Fibroblast of lung (primary cell): ENCODE results near the gene CDK7. TPM values are rescaled to one million over a fixed set of nuclear protein-coding genes. Genes with fewer than 3 reads are reported as not detected.
"Not testable (repeated sequence)": the region's sequence is repeated elsewhere in the genome, so short reads cannot be mapped to it uniquely, and the experiment has no call there.

Experiments
- DNase-seq, 2 donors: peaks; one replicate each; pipeline versions ENCODE4 v3.0.0 to v3.0.0-alpha.2; 2010; ENCODE audit warnings: low read depth in 2 of 2
- H2AFZ ChIP-seq: 2 replicates; pipeline ENCODE4 v1.5.1; 2012; ENCODE audit warnings: low read length, control low read depth, inconsistent platforms
- H3K27ac ChIP-seq: 2 replicates; pipeline ENCODE4 v1.5.1; 2011; ENCODE audit warnings: low read length, control low read depth; ENCODE audit not compliant: insufficient read depth
- H3K27me3 ChIP-seq: 2 replicates; pipeline ENCODE4 v1.5.1; 2011; ENCODE audit warnings: mild to moderate bottlenecking, low read length; ENCODE audit not compliant: control insufficient read depth, insufficient read depth
- H3K36me3 ChIP-seq: 2 replicates; pipeline ENCODE4 v1.5.1; 2011; ENCODE audit warnings: low read length; ENCODE audit not compliant: control insufficient read depth, insufficient read depth
- H3K4me1 ChIP-seq: 2 replicates; pipeline ENCODE4 v1.5.1; 2011; ENCODE audit warnings: low read length; ENCODE audit not compliant: control insufficient read depth, insufficient read depth; ENCODE audit errors: extremely low read depth
- H3K4me2 ChIP-seq: 2 replicates; pipeline ENCODE4 v1.5.1; 2011; ENCODE audit warnings: low read length, control low read depth; ENCODE audit not compliant: insufficient read depth; ENCODE audit errors: extremely low read depth
- H3K4me3 ChIP-seq, 4 experiments: fragments of 200-600 bp in 1 of 4; sonication (generic) in 1 of 4; replicated peaks in 1 of 4; 2 replicates each; pipeline ENCODE4 v1.5.1; 2011 to 2016; ENCODE audit warnings: low read length in 4 of 4, low read depth in 3 of 4, mild to moderate bottlenecking in 3 of 4, control low read depth in 2 of 4, inconsistent platforms in 1 of 4, mixed read lengths in 1 of 4; ENCODE audit not compliant: insufficient read depth in 1 of 4; ENCODE audit errors: control extremely low read depth in 1 of 4
- H3K79me2 ChIP-seq: 2 replicates; pipeline ENCODE4 v1.5.1; 2012; ENCODE audit warnings: mild to moderate bottlenecking, low read length, inconsistent platforms; ENCODE audit not compliant: control insufficient read depth, insufficient read depth
- H3K9ac ChIP-seq: 2 replicates; pipeline ENCODE4 v1.5.1; 2011; ENCODE audit warnings: mild to moderate bottlenecking, low read length, control low read depth; ENCODE audit not compliant: insufficient read depth
- H3K9me3 ChIP-seq: 2 replicates; pipeline ENCODE4 v1.5.1; 2012; ENCODE audit warnings: low read depth, low read length; ENCODE audit not compliant: control insufficient read depth, insufficient read depth
- H4K20me1 ChIP-seq: 2 replicates; pipeline ENCODE4 v1.5.1; 2011; ENCODE audit warnings: low read length; ENCODE audit not compliant: control insufficient read depth, insufficient read depth; ENCODE audit errors: extremely low read depth
- EZH2 ChIP-seq: IDR thresholded peaks from 2 replicates; pipeline ENCODE4 v1.5.1; 2012; ENCODE audit warnings: low read length, control low read depth, mild to moderate bottlenecking; ENCODE audit errors: missing control alignments
- polyA plus RNA-seq, 2 donors: library from polyadenylated mRNA; depleted of rRNA in 1 of 2; stranded (reverse) in 1 of 2; unstranded in 1 of 2; fragments of >200 nt; gene quantifications; 2 replicates each; pipeline ENCODE4 v1.2.1, GENCODE V29; 2011 to 2012; ENCODE audit warnings: missing spikeins in 1 of 2
- total RNA-seq: library from RNA; depleted of rRNA; stranded (reverse); fragments of >200 nt; gene quantifications from 2 replicates; pipeline ENCODE4 v1.2.1, GENCODE V29; 2014
- TF ChIP-seq, protein P1 (sequence below), 2 donors: IDR thresholded peaks in 1 of 2; conservative IDR thresholded peaks in 1 of 2; 1 replicate in 1 of 2; 2 replicates in 1 of 2; pipeline ENCODE4 v1.5.1; 2011 to 2012; ENCODE audit warnings: low read length in 2 of 2, control low read depth in 1 of 2, inconsistent platforms in 1 of 2, low read depth in 1 of 2, mild to moderate bottlenecking in 1 of 2

Gene CDK7
- total and polyA plus RNA-seq, 2 donors (not counting 1 experiment from before 2014, with no cell fraction given): 74.3 to 95.4 TPM

DNA sequence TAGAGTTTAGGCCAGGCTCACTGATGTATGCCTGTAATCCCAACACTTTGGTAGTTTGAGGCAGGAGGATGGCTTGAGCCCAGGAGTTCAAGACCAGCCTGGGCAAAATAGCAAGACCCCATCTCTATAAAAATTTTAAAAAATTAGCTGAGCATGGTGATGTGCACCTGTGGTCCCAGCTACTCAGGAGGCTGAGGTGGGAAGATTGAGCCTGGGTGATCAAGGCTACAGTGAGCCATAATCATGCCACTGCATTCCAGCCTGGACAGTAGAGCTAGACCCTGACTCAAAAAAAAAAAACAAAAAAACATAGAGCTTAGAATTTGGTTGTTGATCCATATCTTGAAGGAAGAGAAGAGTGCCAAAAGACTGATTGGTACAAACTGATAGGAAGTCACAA lies 14.7 kb upstream of the CDK7 start:
- no peaks in the 10 kb centered on the region for H4K20me1 ChIP-seq
- no peak overlapping the region for H3K4me3 ChIP-seq
- H3K27me3 ChIP-seq: no peaks in the 10 kb centered on the region
- peaks cover 22% of the 10 kb centered on the region for H3K79me2 ChIP-seq
- H2AFZ ChIP-seq: no peak overlapping the region
- H3K9ac ChIP-seq: no peak overlapping the region
- H3K9me3 ChIP-seq: no peaks in the 10 kb centered on the region
- H3K27ac ChIP-seq: no peak overlapping the region
- no peaks in the 10 kb centered on the region for H3K36me3 ChIP-seq
- no peak overlapping the region for H3K4me2 ChIP-seq
- no peaks in the 10 kb centered on the region for H3K4me1 ChIP-seq
- DNase-seq: no peak
- no peak for TF ChIP-seq EZH2
- TF ChIP-seq, protein P1, sequence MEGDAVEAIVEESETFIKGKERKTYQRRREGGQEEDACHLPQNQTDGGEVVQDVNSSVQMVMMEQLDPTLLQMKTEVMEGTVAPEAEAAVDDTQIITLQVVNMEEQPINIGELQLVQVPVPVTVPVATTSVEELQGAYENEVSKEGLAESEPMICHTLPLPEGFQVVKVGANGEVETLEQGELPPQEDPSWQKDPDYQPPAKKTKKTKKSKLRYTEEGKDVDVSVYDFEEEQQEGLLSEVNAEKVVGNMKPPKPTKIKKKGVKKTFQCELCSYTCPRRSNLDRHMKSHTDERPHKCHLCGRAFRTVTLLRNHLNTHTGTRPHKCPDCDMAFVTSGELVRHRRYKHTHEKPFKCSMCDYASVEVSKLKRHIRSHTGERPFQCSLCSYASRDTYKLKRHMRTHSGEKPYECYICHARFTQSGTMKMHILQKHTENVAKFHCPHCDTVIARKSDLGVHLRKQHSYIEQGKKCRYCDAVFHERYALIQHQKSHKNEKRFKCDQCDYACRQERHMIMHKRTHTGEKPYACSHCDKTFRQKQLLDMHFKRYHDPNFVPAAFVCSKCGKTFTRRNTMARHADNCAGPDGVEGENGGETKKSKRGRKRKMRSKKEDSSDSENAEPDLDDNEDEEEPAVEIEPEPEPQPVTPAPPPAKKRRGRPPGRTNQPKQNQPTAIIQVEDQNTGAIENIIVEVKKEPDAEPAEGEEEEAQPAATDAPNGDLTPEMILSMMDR (conservative IDR thresholded peaks at IDR 0.05 in 1 of 2, IDR thresholded peaks at IDR 0.05 in 1 of 2; ENCODE audit: low read depth in 1 of 2, low read length in 2 of 2): no peak

GRCh38 chr5:69220371-69220770 lies 14.3 kb upstream of the CDK7 start:
- not testable (repeated sequence) for H3K27ac ChIP-seq, DNase-seq, H4K20me1 ChIP-seq, H3K4me2 ChIP-seq, H2AFZ ChIP-seq, H3K9ac ChIP-seq, H3K27me3 ChIP-seq, H3K9me3 ChIP-seq, H3K4me1 ChIP-seq, H3K4me3 ChIP-seq, H3K36me3 ChIP-seq
- peaks cover 22% of the 10 kb centered on the region for H3K79me2 ChIP-seq

DNA sequence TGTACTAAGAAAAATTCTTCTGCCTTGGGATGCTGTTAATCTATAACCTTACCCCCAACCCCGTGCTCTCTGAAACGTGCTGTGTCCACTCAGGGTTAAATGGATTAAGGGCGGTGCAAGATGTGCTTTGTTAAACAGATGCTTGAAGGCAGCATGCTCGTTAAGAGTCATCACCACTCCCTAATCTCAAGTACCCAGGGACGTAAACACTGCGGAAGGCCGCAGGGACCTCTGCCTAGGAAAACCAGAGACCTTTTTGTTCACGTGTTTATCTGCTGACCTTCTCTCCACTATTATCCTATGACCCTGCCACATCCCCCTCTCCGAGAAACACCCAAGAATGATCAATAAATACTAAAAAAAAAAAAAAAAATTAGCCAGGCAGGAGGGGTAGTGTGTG lies 13.9 kb upstream of the CDK7 start:
- H3K27me3 ChIP-seq, H3K4me3 ChIP-seq, DNase-seq, H3K9ac ChIP-seq, H3K4me2 ChIP-seq, H4K20me1 ChIP-seq, H3K27ac ChIP-seq, H3K4me1 ChIP-seq, H3K9me3 ChIP-seq, H2AFZ ChIP-seq, H3K36me3 ChIP-seq: not testable (repeated sequence)
- peaks cover 22% of the 10 kb centered on the region for H3K79me2 ChIP-seq

DNA sequence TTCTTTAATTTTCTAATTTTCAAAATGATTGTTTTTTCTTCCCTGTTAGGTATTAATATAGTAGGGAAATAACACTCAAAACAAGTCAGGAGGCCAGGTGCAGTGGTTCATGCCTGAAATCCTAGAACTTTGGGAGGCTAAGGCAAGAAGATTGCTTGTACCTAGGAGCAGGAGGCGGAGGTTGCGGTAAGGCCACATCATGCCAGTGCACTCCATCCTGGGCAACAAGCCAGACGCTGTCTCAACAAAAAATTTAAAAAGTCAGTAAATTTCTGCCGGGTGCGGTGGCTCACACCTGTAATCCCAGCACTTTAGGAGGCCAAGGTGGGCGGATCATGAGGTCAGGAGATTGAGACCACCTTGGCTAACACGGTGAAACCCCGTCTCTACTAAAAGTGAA lies 10.2 kb upstream of the CDK7 start:
- peaks cover 8% of the 10 kb centered on the region for H3K79me2 ChIP-seq

More for the DNA sequence above, 10.2 kb upstream of the CDK7 start:
- Histone ChIP-seq H2AFZ (no peak overlapping the region), H3K27me3 (no peaks in the 10 kb centered on the region), H4K20me1 (no peaks in the 10 kb centered on the region), H3K4me2 (no peak overlapping the region), H3K36me3 (no peaks in the 10 kb centered on the region), H3K4me3 (no peak overlapping the region), H3K27ac (no peak overlapping the region), H3K9me3 (no peaks in the 10 kb centered on the region), H3K9ac (no peak overlapping the region), H3K4me1 (no peaks in the 10 kb centered on the region)
- DNase-seq: no peak
- TF ChIP-seq EZH2: no peak
- TF ChIP-seq, protein P1 (conservative IDR thresholded peaks at IDR 0.05 in 1 of 2, IDR thresholded peaks at IDR 0.05 in 1 of 2; ENCODE audit: low read depth in 1 of 2, low read length in 2 of 2): no peak
